RWPE1 (cell line): ENCODE results near the gene ATP6V1G1.
A peak's percentile ranks its signal among the peaks of the same experiment; 100 is the strongest.

ENCODE experiments used
- CTCF ChIA-PET: fragments of 350-600 bp; sonication (Branson Sonifier 250); formaldehyde crosslinking; extraction: SDS; loops from one replicate; lab custom pipeline; 2021; lab: Yijun Ruan, JAX
- POLR2A ChIA-PET: fragments of 400-600 bp; formaldehyde crosslinking; extraction: SDS; loops from one replicate; lab custom pipeline; 2020; ENCODE audit warnings: antibody characterized with exemption; ENCODE audit not compliant: low non-redundant PET; lab: Yijun Ruan, JAX
- DNase-seq: peaks from one replicate; pipeline ENCODE4 v3.0.0; 2012; ENCODE audit warnings: low spot score
- H3K27ac ChIP-seq: fragments of 450-650 bp; 2 replicates; pipeline ENCODE4 v1.5.1; 2017
- CTCF ChIP-seq: fragments of 450-650 bp; conservative IDR thresholded peaks from 2 replicates; pipeline ENCODE4 v1.5.1; 2017; ENCODE audit warnings: low read depth, mild to moderate bottlenecking

The ATP6V1G1 gene

GRCh38 chr9:114587345-114588202, at the start of gene ATP6V1G1:
Gene ATP6V1G1 (plus strand): TSS chr9:114587769. CDS start chr9:114587839, 70 bp downstream.
- peak within 1 kb of the TSS; percentile 72 for H3K27ac ChIP-seq
- TF ChIP-seq CTCF, result no peak
- ChIA-PET POLR2A (interaction anchor here (0.5 to 1.3 kb wide), 11 partner anchors 11 to 1395 kb away, joined by 3 to 6 read pairs (median 4); partner anchors contain the start of gene TNFSF15), CTCF (interaction anchor here (0.8 to 2.4 kb wide), 8 partner anchors 22 to 183 kb away, joined by 3 to 16 read pairs (median 3); partner anchors contain the start of gene WHRN)
- peak; percentile 100 for DNase-seq

- CTCF ChIA-PET, result interaction anchor here (0.5 to 1.6 kb wide), 9 partner anchors 10 to 997 kb away, joined by 3 to 8 read pairs (median 3); partner anchors contain the start of genes ATP6V1G1 and TMEM268
- DNase-seq, result peak; percentile 58
- no peak overlapping the region for H3K27ac ChIP-seq
- POLR2A ChIA-PET, result interaction anchor here (0.5 to 1.0 kb wide), 2 partner anchors 21 to 50 kb away, joined by 3 to 4 read pairs; partner anchors contain the start of gene ATP6V1G1
- TF ChIP-seq CTCF, result no peak
Observed at GRCh38 chr9:114538241-114538640, 49.3 kb upstream of the ATP6V1G1 start.

GRCh38 chr9:114539701-114540380, 47.7 kb upstream of the ATP6V1G1 start:
- POLR2A ChIA-PET, result no interaction called here
- CTCF ChIA-PET, result interaction anchor here (0.6 to 0.9 kb wide), 3 partner anchors 9 to 1845 kb away, joined by 3 to 7 read pairs (median 4); no protein-coding TSS in a partner anchor
- TF ChIP-seq CTCF, result no peak
- H3K27ac ChIP-seq, result no peak overlapping the region
- DNase-seq, result no peak

- no peak overlapping the region for H3K27ac ChIP-seq
- ChIA-PET CTCF (no interaction called here), POLR2A (no interaction called here)
- DNase-seq, result no peak
- no peak for TF ChIP-seq CTCF
Observed at GRCh38 chr9:114545055-114545454, 42.5 kb upstream of the ATP6V1G1 start.

- POLR2A ChIA-PET, result no interaction called here
- TF ChIP-seq CTCF, result no peak
- no peak overlapping the region for H3K27ac ChIP-seq
- no peak for DNase-seq
- CTCF ChIA-PET, result interaction anchor here (0.6 kb wide), 2 partner anchors 100 to 469 kb away, joined by 3 to 4 read pairs; no protein-coding TSS in a partner anchor
Observed at GRCh38 chr9:114546851-114547250, 40.7 kb upstream of the ATP6V1G1 start.
